Keratinocyte (primary cell): ENCODE data around the gene GRB2. TPM values are rescaled to one million over a fixed set of nuclear protein-coding genes. Genes with fewer than 3 reads are reported as not detected.

Experiments
- DNase-seq: peaks from one replicate; pipeline ENCODE4 v3.0.0-alpha.2; 2011; ENCODE audit warnings: low read depth, missing footprints, low spot score
- FAIRE-seq: peaks from 2 replicates; lab custom pipeline; 2011; peaks lifted over from hg19 to GRCh38; lab: Jason Lieb, UNC
- H2AFZ ChIP-seq: 2 replicates; pipeline ENCODE4 v1.6.0; 2012; ENCODE audit warnings: low read length, control low read depth, inconsistent platforms; ENCODE audit not compliant: control insufficient read depth
- H3K27ac ChIP-seq: 2 replicates; pipeline ENCODE4 v1.5.1; 2011; ENCODE audit warnings: low read length; ENCODE audit not compliant: control insufficient read depth, insufficient read depth
- H3K27me3 ChIP-seq: 3 replicates; pipeline ENCODE4 v1.6.0; 2011; ENCODE audit warnings: low read length; ENCODE audit not compliant: control insufficient read depth, insufficient read depth; ENCODE audit errors: extremely low read depth
- H3K36me3 ChIP-seq, 2 experiments: 2 replicates in 1 of 2; 3 replicates in 1 of 2; pipeline ENCODE4 v1.5.1; 2011; ENCODE audit warnings: low read length in 2 of 2, mild to moderate bottlenecking in 1 of 2; ENCODE audit not compliant: control insufficient read depth in 2 of 2, insufficient read depth in 2 of 2; ENCODE audit errors: extremely low read depth in 1 of 2
- H3K4me1 ChIP-seq: 3 replicates; pipeline ENCODE4 v1.5.1; 2011; ENCODE audit warnings: low read length; ENCODE audit not compliant: control insufficient read depth, insufficient read depth; ENCODE audit errors: extremely low read depth
- H3K4me2 ChIP-seq: 3 replicates; pipeline ENCODE4 v1.6.0; 2011; ENCODE audit warnings: low read depth, low read length; ENCODE audit not compliant: control insufficient read depth, insufficient read depth; ENCODE audit errors: extremely low read depth
- H3K4me3 ChIP-seq, 3 experiments: fragments of 200-600 bp in 1 of 3; sonication (generic) in 1 of 3; 2 replicates in 2 of 3; 3 replicates in 1 of 3; pipeline ENCODE4 v1.5.1; 2011 to 2016; ENCODE audit warnings: low read length in 3 of 3, mild to moderate bottlenecking in 3 of 3, control low read depth in 2 of 3, inconsistent platforms in 1 of 3, low read depth in 1 of 3, mixed read lengths in 1 of 3, mixed run types in 1 of 3, moderate library complexity in 1 of 3; ENCODE audit not compliant: control insufficient read depth in 2 of 3, insufficient read depth in 2 of 3; ENCODE audit errors: extremely low read depth in 1 of 3
- H3K79me2 ChIP-seq: 2 replicates; pipeline ENCODE4 v1.6.0; 2012; ENCODE audit warnings: low read length; ENCODE audit not compliant: control insufficient read depth, insufficient read depth
- H3K9ac ChIP-seq: 3 replicates; pipeline ENCODE4 v1.6.0; 2011; ENCODE audit warnings: low read length; ENCODE audit not compliant: control insufficient read depth, insufficient read depth; ENCODE audit errors: extremely low read depth
- H3K9me1 ChIP-seq: 3 replicates; pipeline ENCODE4 v1.6.0; 2011; ENCODE audit warnings: low read length; ENCODE audit not compliant: control insufficient read depth, insufficient read depth; ENCODE audit errors: extremely low read depth
- H3K9me3 ChIP-seq: 2 replicates; pipeline ENCODE4 v1.5.1; 2012; ENCODE audit warnings: low read depth, low read length; ENCODE audit not compliant: control insufficient read depth
- H4K20me1 ChIP-seq: 3 replicates; pipeline ENCODE4 v1.6.0; 2011; ENCODE audit warnings: low read length; ENCODE audit not compliant: control insufficient read depth, insufficient read depth; ENCODE audit errors: extremely low read depth
- CTCF ChIP-seq, 3 experiments: IDR thresholded peaks in 1 of 3; conservative IDR thresholded peaks in 1 of 3; optimal IDR thresholded peaks in 1 of 3; 2 replicates in 2 of 3; 3 replicates in 1 of 3; pipeline versions ENCODE3 to v1.5.1; 2011; ENCODE audit warnings: low read length in 3 of 3, mild to moderate bottlenecking in 3 of 3, moderate library complexity in 2 of 3, control low read depth in 1 of 3, inconsistent platforms in 1 of 3; ENCODE audit not compliant: insufficient read depth in 2 of 3; ENCODE audit errors: extremely low read depth in 1 of 3
- EZH2 ChIP-seq: IDR thresholded peaks from one replicate; pipeline ENCODE4 v1.6.1; 2012; ENCODE audit warnings: inconsistent platforms, mild to moderate bottlenecking, low read length, moderate library complexity
- dilution Hi-C: fragments of 300-500 bp; cut with MboI; formaldehyde crosslinking; loops from one replicate; pipeline ENCODE4 v1.7.0; 2020; ENCODE audit warnings: low sequenced_read_pairs; ENCODE audit not compliant: extremely low pct_ligation_motif_present
- polyA plus RNA-seq, 5 experiments: library from polyadenylated mRNA; depleted of rRNA in 3 of 5; stranded (reverse) in 3 of 5; stranded (forward) in 1 of 5; unstranded in 1 of 5; fragments of >200 nt; gene quantifications; 1 replicate in 1 of 5; 2 replicates in 3 of 5; 3 replicates in 1 of 5; pipeline versions ENCODE4 v1.2.1 to v1.2.3, GENCODE V29; 2011 to 2012; ENCODE audit warnings: missing spikeins in 2 of 5, low read depth in 1 of 5, low replicate concordance in 1 of 5

The GRB2 gene
- polyA plus RNA-seq, 1 donor (not counting 4 experiments of a cell fraction or from before 2014, with no cell fraction given): 62.0 TPM

GRCh38 chr17:75428543-75429469, 23.3 kb upstream of the GRB2 start:
- Histone ChIP-seq H2AFZ (peak overlapping the region; percentile 59), H4K20me1 (no peaks in the 10 kb centered on the region), H3K9me1 (no peaks in the 10 kb centered on the region), H3K4me2 (peak overlapping the region; percentile 62), H3K9me3 (no peaks in the 10 kb centered on the region), H3K27me3 (no peaks in the 10 kb centered on the region), H3K27ac (peak overlapping the region; percentile 79), H3K79me2 (no peaks in the 10 kb centered on the region), H3K4me1 (peaks cover 20% of the 10 kb centered on the region), H3K36me3 (no peaks in the 10 kb centered on the region), H3K9ac (peak overlapping the region; percentile 69), H3K4me3 (no peak overlapping the region)
- FAIRE-seq: no peak
- no peak for DNase-seq
- no peak for TF ChIP-seq CTCF (optimal IDR thresholded peaks at IDR 0.05 in 1 of 3, IDR thresholded peaks at IDR 0.05 in 1 of 3, conservative IDR thresholded peaks at IDR 0.05 in 1 of 3; ENCODE audit: extremely low read depth in 1 of 3, insufficient read depth in 2 of 3, low read length in 3 of 3)
- dilution Hi-C loops: no loop called here

GRCh38 chr17:75418531-75418930, 13.1 kb upstream of the GRB2 start:
- no peaks in the 10 kb centered on the region for H3K79me2 ChIP-seq
- H4K20me1 ChIP-seq: no peaks in the 10 kb centered on the region
- no peaks in the 10 kb centered on the region for H3K9me3 ChIP-seq
- TF ChIP-seq EZH2 (no peak), CTCF (optimal IDR thresholded peaks at IDR 0.05 in 1 of 3, IDR thresholded peaks at IDR 0.05 in 1 of 3, conservative IDR thresholded peaks at IDR 0.05 in 1 of 3; ENCODE audit: extremely low read depth in 1 of 3, insufficient read depth in 2 of 3, low read length in 3 of 3) (no peak)
- H3K27me3 ChIP-seq: no peaks in the 10 kb centered on the region
- dilution Hi-C loops: no loop called here
- H3K4me1 ChIP-seq: no peaks in the 10 kb centered on the region
- H3K9me1 ChIP-seq: no peaks in the 10 kb centered on the region
- H3K27ac ChIP-seq: no peak overlapping the region
- H3K36me3 ChIP-seq: no peaks in the 10 kb centered on the region
- no peak overlapping the region for H2AFZ ChIP-seq
- no peak for DNase-seq
- no peak overlapping the region for H3K4me3 ChIP-seq
- H3K9ac ChIP-seq: no peak overlapping the region
- FAIRE-seq: no peak
- H3K4me2 ChIP-seq: no peak overlapping the region
